Smooth muscle cell (in vitro differentiated cells): ENCODE data around the gene DPYSL5. TPM values are rescaled to one million over a fixed set of nuclear protein-coding genes. Genes with fewer than 3 reads are reported as not detected.

ENCODE experiments used
- DNase-seq: peaks from one replicate; lab custom pipeline; 2025; ENCODE audit not compliant: unreplicated experiment; lab: John Stamatoyannopoulos, UW
- H2AFZ ChIP-seq: fragments of 200-600 bp; sonication (generic); 2 replicates; pipeline ENCODE4 v1.6.0; 2016; ENCODE audit warnings: antibody characterized with exemption, low read depth, mild to moderate bottlenecking
- H3F3A ChIP-seq: fragments of 200-600 bp; sonication (generic); 2 replicates; pipeline ENCODE4 v1.6.0; 2017; ENCODE audit warnings: antibody characterized with exemption, low read depth
- H3K27ac ChIP-seq: fragments of 200-600 bp; sonication (generic); 2 replicates; pipeline ENCODE4 v1.5.1; 2016; ENCODE audit warnings: low read depth, mild to moderate bottlenecking
- H3K27me3 ChIP-seq: fragments of 200-600 bp; sonication (generic); 2 replicates; pipeline ENCODE4 v1.6.1; 2016; ENCODE audit warnings: low read depth, mild to moderate bottlenecking
- H3K36me3 ChIP-seq: fragments of 200-600 bp; sonication (generic); 2 replicates; pipeline ENCODE4 v1.5.1; 2016; ENCODE audit warnings: low read depth
- H3K4me1 ChIP-seq: fragments of 200-600 bp; sonication (generic); 2 replicates; pipeline ENCODE4 v1.5.1; 2016; ENCODE audit warnings: low read depth
- H3K4me2 ChIP-seq: fragments of 200-600 bp; sonication (generic); 2 replicates; pipeline ENCODE4 v1.6.0; 2016; ENCODE audit warnings: mild to moderate bottlenecking
- H3K4me3 ChIP-seq: fragments of 200-600 bp; sonication (generic); 2 replicates; pipeline ENCODE4 v1.5.1; 2016; ENCODE audit warnings: mild to moderate bottlenecking
- H3K79me2 ChIP-seq: fragments of 200-600 bp; sonication (generic); 2 replicates; pipeline ENCODE4 v1.6.0; 2016; ENCODE audit warnings: low read depth, mild to moderate bottlenecking
- H3K9ac ChIP-seq: fragments of 200-600 bp; sonication (generic); 2 replicates; pipeline ENCODE4 v1.6.0; 2016; ENCODE audit warnings: low read depth
- H3K9me3 ChIP-seq: fragments of 200-600 bp; sonication (generic); replicated peaks from 2 replicates; pipeline ENCODE4 v1.5.1; 2016; ENCODE audit warnings: low read depth
- H4K20me1 ChIP-seq: fragments of 200-600 bp; sonication (generic); 2 replicates; pipeline ENCODE4 v1.6.0; 2016; ENCODE audit warnings: low read depth
- WGBS: methylation state at CpG from one replicate; pipeline ENCODE4 v1.1.7; 2016; ENCODE audit warnings: low lambda C conversion rate; 5-methylcytosine and 5-hydroxymethylcytosine counted together
- polyA plus RNA-seq: library from polyadenylated mRNA; unstranded; fragments of >200 nt; fragmentation: Nextera tagmentation; extraction: Ambion mirVana; gene quantifications from 2 replicates; pipeline ENCODE4 v1.2.1, GENCODE V29; 2016
- total RNA-seq: library from RNA; depleted of rRNA; stranded (reverse); fragments of >200 nt; gene quantifications from 2 replicates; pipeline ENCODE4 v1.2.3, GENCODE V29; 2014
- TF ChIP-seq, protein P1 (sequence below): fragments of 200-600 bp; sonication (generic); IDR thresholded peaks from 2 replicates; pipeline ENCODE4 v1.5.1; 2017; ENCODE audit warnings: borderline replicate concordance, mild to moderate bottlenecking, antibody characterized with exemption; ENCODE audit not compliant: insufficient read depth, poor library complexity, severe bottlenecking

The DPYSL5 gene
- total and polyA plus RNA-seq, 2 experiments from 2014 or later, result 0.40 TPM; not detected in 1

GRCh38 chr2:26948800-26949199 is 100.9 kb downstream of the DPYSL5 start:
- Histone ChIP-seq H3F3A (no peaks in the 10 kb centered on the region), H3K9ac (no peak overlapping the region), H3K4me1 (no peaks in the 10 kb centered on the region), H3K4me2 (no peak overlapping the region), H3K27ac (no peak overlapping the region), H3K27me3 (no peaks in the 10 kb centered on the region), H2AFZ (no peak overlapping the region), H3K79me2 (no peaks in the 10 kb centered on the region), H4K20me1 (no peaks in the 10 kb centered on the region), H3K4me3 (no peak overlapping the region), H3K36me3 (no peaks in the 10 kb centered on the region), H3K9me3 (no peaks in the 10 kb centered on the region)
- no peak for DNase-seq
- TF ChIP-seq, protein P1, sequence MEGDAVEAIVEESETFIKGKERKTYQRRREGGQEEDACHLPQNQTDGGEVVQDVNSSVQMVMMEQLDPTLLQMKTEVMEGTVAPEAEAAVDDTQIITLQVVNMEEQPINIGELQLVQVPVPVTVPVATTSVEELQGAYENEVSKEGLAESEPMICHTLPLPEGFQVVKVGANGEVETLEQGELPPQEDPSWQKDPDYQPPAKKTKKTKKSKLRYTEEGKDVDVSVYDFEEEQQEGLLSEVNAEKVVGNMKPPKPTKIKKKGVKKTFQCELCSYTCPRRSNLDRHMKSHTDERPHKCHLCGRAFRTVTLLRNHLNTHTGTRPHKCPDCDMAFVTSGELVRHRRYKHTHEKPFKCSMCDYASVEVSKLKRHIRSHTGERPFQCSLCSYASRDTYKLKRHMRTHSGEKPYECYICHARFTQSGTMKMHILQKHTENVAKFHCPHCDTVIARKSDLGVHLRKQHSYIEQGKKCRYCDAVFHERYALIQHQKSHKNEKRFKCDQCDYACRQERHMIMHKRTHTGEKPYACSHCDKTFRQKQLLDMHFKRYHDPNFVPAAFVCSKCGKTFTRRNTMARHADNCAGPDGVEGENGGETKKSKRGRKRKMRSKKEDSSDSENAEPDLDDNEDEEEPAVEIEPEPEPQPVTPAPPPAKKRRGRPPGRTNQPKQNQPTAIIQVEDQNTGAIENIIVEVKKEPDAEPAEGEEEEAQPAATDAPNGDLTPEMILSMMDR, result no peak
- 91% methylated on average over 3 of the region's 3 CpGs for WGBS

DNA sequence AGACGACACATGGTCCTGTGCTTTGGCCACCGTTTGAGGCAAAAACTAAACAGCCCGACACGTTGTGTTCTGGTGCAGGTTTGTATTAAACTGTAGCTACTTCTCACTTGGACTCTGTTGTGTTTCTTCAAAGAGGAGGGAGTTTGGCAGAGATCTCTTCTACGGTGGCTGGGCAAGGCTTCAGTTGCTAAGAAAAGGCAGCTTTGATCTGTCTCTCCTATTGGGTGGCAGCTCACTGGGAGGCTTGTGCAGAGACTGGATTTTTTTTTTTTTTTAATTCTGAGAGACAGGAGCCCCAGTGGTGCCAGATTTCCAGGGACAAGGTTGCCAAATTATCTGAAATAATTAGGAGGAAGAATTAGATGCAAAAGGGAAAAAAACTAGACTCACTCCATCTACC is 102.3 kb downstream of the DPYSL5 start:
- no peak overlapping the region for H3K4me2 ChIP-seq

GRCh38 chr2:26951236-26951635 is 103.3 kb downstream of the DPYSL5 start:
- Histone ChIP-seq H3K36me3 (no peaks in the 10 kb centered on the region), H3K4me1 (no peaks in the 10 kb centered on the region), H4K20me1 (no peaks in the 10 kb centered on the region), H3K27me3 (peaks cover 14% of the 10 kb centered on the region), H3K79me2 (no peaks in the 10 kb centered on the region), H3K9me3 (no peaks in the 10 kb centered on the region), H3K27ac (no peak overlapping the region), H3K4me3 (no peak overlapping the region), H3K9ac (no peak overlapping the region), H3K4me2 (no peak overlapping the region), H3F3A (no peaks in the 10 kb centered on the region), H2AFZ (no peak overlapping the region)
- TF ChIP-seq, protein P1, result no peak
- WGBS, result 95% methylated on average over 3 of the region's 3 CpGs
- DNase-seq, result no peak

More for the DNA sequence above, 102.3 kb downstream of the DPYSL5 start:
- Histone ChIP-seq H3K9me3 (no peaks in the 10 kb centered on the region), H3K27ac (no peak overlapping the region), H4K20me1 (no peaks in the 10 kb centered on the region), H3K27me3 (peaks cover 12% of the 10 kb centered on the region), H3K36me3 (no peaks in the 10 kb centered on the region), H3K79me2 (no peaks in the 10 kb centered on the region), H3F3A (no peaks in the 10 kb centered on the region), H3K4me3 (no peak overlapping the region), H3K9ac (no peak overlapping the region), H2AFZ (no peak overlapping the region), H3K4me1 (no peaks in the 10 kb centered on the region)
- no peak for DNase-seq
- TF ChIP-seq, protein P1, result no peak
- 92% methylated on average over 5 of the region's 5 CpGs for whole genome bisulfite sequencing

DNA sequence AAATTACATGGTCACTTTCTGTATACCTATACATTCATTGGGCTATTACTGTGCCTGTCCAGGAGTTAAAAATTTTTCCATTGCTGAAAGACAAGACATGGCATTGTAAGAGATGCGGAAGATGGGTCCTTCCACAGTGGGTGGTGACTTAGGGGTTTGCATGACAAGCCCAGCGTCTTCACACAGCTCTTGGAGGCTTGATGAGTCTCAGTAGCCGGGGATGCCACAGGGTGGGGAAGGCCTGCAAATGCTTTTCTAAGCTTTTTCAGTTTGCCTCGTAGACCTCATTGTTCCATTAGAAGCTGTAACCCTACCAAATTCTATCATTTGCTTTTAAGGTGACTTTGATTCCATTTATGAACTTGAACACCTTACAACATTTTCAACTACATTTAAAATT is 104.4 kb downstream of the DPYSL5 start:
- DNase-seq, result no peak
- no peak overlapping the region for H3K27ac ChIP-seq
- H3K4me3 ChIP-seq, result no peak overlapping the region
- TF ChIP-seq, protein P1, result no peak
- H3K27me3 ChIP-seq, result peaks cover 14% of the 10 kb centered on the region
- H4K20me1 ChIP-seq, result no peaks in the 10 kb centered on the region
- no peaks in the 10 kb centered on the region for H3F3A ChIP-seq
- whole genome bisulfite sequencing, result 61% methylated on average over 4 of the region's 4 CpGs
- no peak overlapping the region for H3K4me2 ChIP-seq
- no peaks in the 10 kb centered on the region for H3K9me3 ChIP-seq
- no peaks in the 10 kb centered on the region for H3K4me1 ChIP-seq
- H2AFZ ChIP-seq, result no peak overlapping the region
- no peak overlapping the region for H3K9ac ChIP-seq
- H3K36me3 ChIP-seq, result no peaks in the 10 kb centered on the region
- H3K79me2 ChIP-seq, result no peaks in the 10 kb centered on the region
